HCEC 1CT (cell line): ENCODE measurements around the gene DICER1.
A peak's percentile ranks its signal among the peaks of the same experiment; 100 is the strongest.
"Not testable (repeated sequence)": the region's sequence is repeated elsewhere in the genome, so short reads cannot be mapped to it uniquely, and the experiment has no call there.

Source experiments
- DNase-seq: peaks from one replicate; pipeline ENCODE4 v3.0.0-alpha.2; 2017

The DICER1 gene

GRCh38 chr14:95157327-95158189, at the start of gene DICER1:
Gene DICER1 (minus strand): TSS chr14:95157529. CDS start chr14:95133458, 24,071 bp downstream.
- peak; percentile 85 for DNase-seq

- peak; percentile 3 for DNase-seq
Observed at GRCh38 chr14:95206534-95206933, 49.2 kb upstream of the DICER1 start.

GRCh38 chr14:95204705-95205104, 47.4 kb upstream of the DICER1 start:
- DNase-seq, result no peak

GRCh38 chr14:95201745-95202144, 44.4 kb upstream of the DICER1 start:
- not testable (repeated sequence) for DNase-seq

GRCh38 chr14:95200404-95200803, 43.1 kb upstream of the DICER1 start:
- no peak for DNase-seq

GRCh38 chr14:95199298-95199983, 42.1 kb upstream of the DICER1 start:
- DNase-seq, result no peak

GRCh38 chr14:95198320-95198719, 41.0 kb upstream of the DICER1 start:
- DNase-seq, result no peak

GRCh38 chr14:95197551-95197950, 40.2 kb upstream of the DICER1 start:
- no peak for DNase-seq

- DNase-seq, result no peak
Observed at GRCh38 chr14:95196826-95197545, 39.7 kb upstream of the DICER1 start.

GRCh38 chr14:95196268-95196667, 38.9 kb upstream of the DICER1 start:
- no peak for DNase-seq

- DNase-seq, result no peak
Observed at GRCh38 chr14:95195031-95195430, 37.7 kb upstream of the DICER1 start.

- DNase-seq, result no peak
Observed at GRCh38 chr14:95193081-95193480, 35.8 kb upstream of the DICER1 start.

- no peak for DNase-seq
Observed at GRCh38 chr14:95192311-95192710, 35.0 kb upstream of the DICER1 start.

GRCh38 chr14:95191445-95192199, 34.3 kb upstream of the DICER1 start:
- DNase-seq, result no peak

- no peak for DNase-seq
Observed at GRCh38 chr14:95190857-95191256, 33.5 kb upstream of the DICER1 start.

- DNase-seq, result no peak
Observed at GRCh38 chr14:95190346-95190840, 33.1 kb upstream of the DICER1 start.

- no peak for DNase-seq
Observed at GRCh38 chr14:95189367-95190132, 32.2 kb upstream of the DICER1 start.

- DNase-seq, result no peak
Observed at GRCh38 chr14:95188380-95188779, 31.1 kb upstream of the DICER1 start.

- DNase-seq, result no peak
Observed at GRCh38 chr14:95185767-95186392, 28.6 kb upstream of the DICER1 start.

GRCh38 chr14:95185033-95185766, 27.9 kb upstream of the DICER1 start:
- peak; percentile 61 for DNase-seq

- no peak for DNase-seq
Observed at GRCh38 chr14:95184413-95184790, 27.1 kb upstream of the DICER1 start.
